NB4 (cell line): Measurements from ENCODE around the gene UTP14A.

Experiments used
- MYC ChIP-seq: IDR thresholded peaks from 2 replicates; pipeline ENCODE4 v1.6.1; 2011; ENCODE audit warnings: low read depth, low read length
- POLR2A ChIP-seq: IDR thresholded peaks from 2 replicates; pipeline ENCODE4 v1.6.1; 2011; ENCODE audit warnings: mild to moderate bottlenecking; ENCODE audit not compliant: insufficient read length; ENCODE audit errors: extremely low read depth
- TF ChIP-seq, protein P1 (sequence below): IDR thresholded peaks from one replicate; pipeline ENCODE4 v1.5.1; 2012; ENCODE audit warnings: low read depth, low read length

DNA sequence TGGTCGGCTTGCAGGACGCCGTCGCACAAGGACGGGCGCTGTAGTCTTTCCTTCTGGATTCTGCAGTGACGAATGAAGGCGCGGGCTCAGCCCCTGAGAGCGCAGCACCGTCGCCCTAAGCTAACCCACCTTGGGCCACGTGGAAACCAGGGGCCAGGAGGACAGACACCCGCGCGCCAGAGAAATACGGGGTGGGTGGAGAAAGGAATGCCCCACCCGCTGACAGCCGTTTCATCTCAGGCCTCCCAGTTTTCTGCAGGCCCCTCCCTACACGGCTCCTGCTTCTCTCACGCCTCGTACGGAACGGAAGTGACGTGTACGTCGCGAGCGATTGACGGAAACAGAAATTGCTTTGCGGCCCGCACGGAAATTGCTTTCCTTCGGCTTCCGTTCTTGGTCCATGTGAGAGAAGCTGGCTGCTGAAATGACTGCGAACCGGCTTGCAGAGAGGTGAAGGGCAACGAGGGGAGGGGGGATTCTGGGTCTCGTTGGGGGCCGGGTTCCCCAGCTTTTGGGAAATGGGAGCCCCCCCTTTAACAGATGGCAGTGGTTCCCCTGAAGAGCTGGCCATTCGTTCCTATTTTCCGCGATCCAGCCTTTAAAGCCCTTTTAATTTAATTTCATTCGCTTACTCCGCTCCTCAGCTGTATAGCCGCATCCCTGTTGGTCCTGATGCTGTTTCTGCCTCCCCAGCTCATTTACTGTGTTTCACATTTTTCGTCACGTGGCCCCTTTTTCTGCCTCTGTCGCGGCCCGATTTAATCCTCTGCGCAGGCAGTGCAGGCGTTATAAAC, at the start of gene UTP14A:
- TF ChIP-seq, protein P1, sequence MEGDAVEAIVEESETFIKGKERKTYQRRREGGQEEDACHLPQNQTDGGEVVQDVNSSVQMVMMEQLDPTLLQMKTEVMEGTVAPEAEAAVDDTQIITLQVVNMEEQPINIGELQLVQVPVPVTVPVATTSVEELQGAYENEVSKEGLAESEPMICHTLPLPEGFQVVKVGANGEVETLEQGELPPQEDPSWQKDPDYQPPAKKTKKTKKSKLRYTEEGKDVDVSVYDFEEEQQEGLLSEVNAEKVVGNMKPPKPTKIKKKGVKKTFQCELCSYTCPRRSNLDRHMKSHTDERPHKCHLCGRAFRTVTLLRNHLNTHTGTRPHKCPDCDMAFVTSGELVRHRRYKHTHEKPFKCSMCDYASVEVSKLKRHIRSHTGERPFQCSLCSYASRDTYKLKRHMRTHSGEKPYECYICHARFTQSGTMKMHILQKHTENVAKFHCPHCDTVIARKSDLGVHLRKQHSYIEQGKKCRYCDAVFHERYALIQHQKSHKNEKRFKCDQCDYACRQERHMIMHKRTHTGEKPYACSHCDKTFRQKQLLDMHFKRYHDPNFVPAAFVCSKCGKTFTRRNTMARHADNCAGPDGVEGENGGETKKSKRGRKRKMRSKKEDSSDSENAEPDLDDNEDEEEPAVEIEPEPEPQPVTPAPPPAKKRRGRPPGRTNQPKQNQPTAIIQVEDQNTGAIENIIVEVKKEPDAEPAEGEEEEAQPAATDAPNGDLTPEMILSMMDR: no peak
- peak; percentile 67 for TF ChIP-seq POLR2A
- TF ChIP-seq MYC: peak; percentile 88
